B cell (primary cell): Measurements from ENCODE around the gene STARD10. TPM values are rescaled to one million over a fixed set of nuclear protein-coding genes. Genes with fewer than 3 reads are reported as not detected.

Experiments
- ATAC-seq: fragments of 200-7000 bp; cut with Tn5 transposase; one replicate; pipeline ENCODE4 v1.10.0; 2021; ENCODE audit warnings: low read depth, mild to moderate bottlenecking, moderate number of reproducible peaks, moderate library complexity
- CTCF ChIA-PET: fragments of 350-600 bp; sonication (Branson Sonifier 250); formaldehyde crosslinking; loops from one replicate; lab custom pipeline; 2021; ENCODE audit warnings: antibody characterized with exemption, inconsistent platforms; lab: Charles Lee
- POLR2A ChIA-PET: fragments of 350-600 bp; sonication (Branson Sonifier 250); formaldehyde crosslinking; loops from one replicate; lab custom pipeline; 2021; ENCODE audit warnings: antibody characterized with exemption; lab: Charles Lee
- DNase-seq: peaks from one replicate; pipeline ENCODE4 v3.0.0; 2013
- H2AFZ ChIP-seq: 2 replicates; pipeline ENCODE4 v1.6.1; 2012; ENCODE audit warnings: mild to moderate bottlenecking, low read depth, low read length; ENCODE audit not compliant: insufficient read depth, poor library complexity, severe bottlenecking
- H3K27ac ChIP-seq, 2 donors: 1 replicate in 1 of 2; 2 replicates in 1 of 2; pipeline ENCODE4 v1.5.1; 2012 to 2013; ENCODE audit warnings: low read length in 2 of 2, mild to moderate bottlenecking in 2 of 2, moderate library complexity in 1 of 2
- H3K27me3 ChIP-seq, 4 experiments: fragments of 200-600 bp in 1 of 4; sonication (generic) in 1 of 4; replicated peaks in 1 of 4; 1 replicate in 2 of 4; 2 replicates in 2 of 4; pipeline versions ENCODE4 v1.6.1 to v1.7.0; 2013 to 2016; ENCODE audit warnings: low read length in 3 of 4, mild to moderate bottlenecking in 2 of 4, mixed read lengths in 1 of 4, moderate library complexity in 1 of 4; ENCODE audit not compliant: insufficient read depth in 4 of 4, control insufficient read depth in 3 of 4; ENCODE audit errors: control extremely low read depth in 1 of 4
- H3K36me3 ChIP-seq, 2 experiments: replicated peaks in 1 of 2; 1 replicate in 1 of 2; 2 replicates in 1 of 2; pipeline versions ENCODE4 v1.6.1 to v1.7.1; 2013; ENCODE audit warnings: low read length in 1 of 2; ENCODE audit not compliant: insufficient read depth in 2 of 2, control insufficient read depth in 1 of 2; ENCODE audit errors: control extremely low read depth in 1 of 2, extremely low read depth in 1 of 2
- H3K4me1 ChIP-seq, 2 donors: fragments of 200-600 bp in 1 of 2; sonication (generic) in 1 of 2; 1 replicate in 1 of 2; 2 replicates in 1 of 2; pipeline versions ENCODE4 v1.5.1 to v1.6.1; 2013 to 2017; ENCODE audit warnings: low read length in 2 of 2; ENCODE audit not compliant: control insufficient read depth in 2 of 2, insufficient read depth in 2 of 2
- H3K4me2 ChIP-seq: replicated peaks from 2 replicates; pipeline ENCODE3; 2012; ENCODE audit warnings: mild to moderate bottlenecking, low read depth, low read length; ENCODE audit not compliant: poor library complexity, severe bottlenecking
- H3K4me3 ChIP-seq, 5 experiments: fragments of 200-600 bp in 1 of 5; sonication (generic) in 1 of 5; 1 replicate in 3 of 5; 2 replicates in 2 of 5; pipeline versions ENCODE4 v1.5.1 to v1.7.0; 2011 to 2016; ENCODE audit warnings: low read length in 4 of 5, mild to moderate bottlenecking in 4 of 5, low read depth in 2 of 5, control low read depth in 1 of 5, moderate library complexity in 1 of 5; ENCODE audit not compliant: insufficient read depth in 1 of 5; ENCODE audit errors: control extremely low read depth in 1 of 5, extremely low read depth in 1 of 5
- H3K79me2 ChIP-seq: fragments of 200-600 bp; sonication (generic); one replicate; pipeline ENCODE4 v1.6.0; 2016; ENCODE audit warnings: low read length; ENCODE audit not compliant: control insufficient read depth, insufficient read depth
- H3K9ac ChIP-seq: fragments of 200-600 bp; sonication (generic); 2 replicates; pipeline ENCODE4 v1.6.1; 2017; ENCODE audit warnings: mild to moderate bottlenecking, low read length, moderate library complexity
- H3K9me3 ChIP-seq, 3 donors: one replicate each; pipeline versions ENCODE4 v1.6.1 to v1.7.1; 2013; ENCODE audit warnings: low read length in 2 of 3; ENCODE audit not compliant: control insufficient read depth in 2 of 3, insufficient read depth in 1 of 3; ENCODE audit errors: control extremely low read depth in 1 of 3
- H4K20me1 ChIP-seq: 2 replicates; pipeline ENCODE4 v1.6.0; 2012; ENCODE audit warnings: mild to moderate bottlenecking, low read length; ENCODE audit not compliant: insufficient read depth, control insufficient read depth, poor library complexity, severe bottlenecking
- H3K27ac Mint-ChIP-seq: one replicate; pipeline ENCODE4 v1.8.0; 2021; ENCODE audit warnings: mixed read lengths
- H3K27me3 Mint-ChIP-seq: one replicate; pipeline ENCODE4 v1.8.0; 2021; ENCODE audit warnings: mixed read lengths
- H3K4me1 Mint-ChIP-seq: one replicate; pipeline ENCODE4 v1.8.0; 2021; ENCODE audit warnings: mixed read lengths
- H3K4me3 Mint-ChIP-seq: one replicate; pipeline ENCODE4 v1.8.0; 2021; ENCODE audit warnings: mixed read lengths
- H3K9me3 Mint-ChIP-seq: one replicate; pipeline ENCODE4 v1.8.0; 2022; ENCODE audit warnings: mixed read lengths; ENCODE audit not compliant: insufficient read depth
- EZH2 ChIP-seq: IDR thresholded peaks from 2 replicates; pipeline ENCODE4 v1.6.1; 2012; ENCODE audit warnings: borderline replicate concordance, low read depth, mild to moderate bottlenecking, moderate library complexity, low read length; ENCODE audit not compliant: insufficient read depth, poor library complexity, severe bottlenecking
- WGBS: methylation state at CpG from one replicate; pipeline ENCODE4 v1.1.5; 2013; ENCODE audit warnings: missing lambda C conversion rate; ENCODE audit not compliant: insufficient coverage; 5-methylcytosine and 5-hydroxymethylcytosine counted together
- intact Hi-C: fragments of 100-400 bp; cut with micrococcal nuclease; formaldehyde crosslinking; loops from one replicate; pipeline ENCODE4 v1.10.0; 2022
- polyA plus RNA-seq: library from polyadenylated mRNA; depleted of rRNA; stranded (reverse); fragments of >200 nt; gene quantifications from 2 replicates; pipeline ENCODE4 v1.2.3, GENCODE V29; 2012
- total RNA-seq, 2 donors: library from RNA; stranded (reverse); fragments of 120-200 nt in 1 of 2; gene quantifications; 1 replicate in 1 of 2; 2 replicates in 1 of 2; pipeline versions ENCODE4 v1.2.3 to v1.2.4, GENCODE V29; 2013 to 2022
- TF ChIP-seq, protein P1 (sequence below): fragments of 200-600 bp; IDR thresholded peaks from one replicate; pipeline ENCODE4 v1.8.0; 2022; ENCODE audit warnings: antibody characterized with exemption, mild to moderate bottlenecking

Gene STARD10
- total and polyA plus RNA-seq, 2 donors (not counting 1 experiment from before 2014, with no cell fraction given): 37.5 to 39.2 TPM

DNA sequence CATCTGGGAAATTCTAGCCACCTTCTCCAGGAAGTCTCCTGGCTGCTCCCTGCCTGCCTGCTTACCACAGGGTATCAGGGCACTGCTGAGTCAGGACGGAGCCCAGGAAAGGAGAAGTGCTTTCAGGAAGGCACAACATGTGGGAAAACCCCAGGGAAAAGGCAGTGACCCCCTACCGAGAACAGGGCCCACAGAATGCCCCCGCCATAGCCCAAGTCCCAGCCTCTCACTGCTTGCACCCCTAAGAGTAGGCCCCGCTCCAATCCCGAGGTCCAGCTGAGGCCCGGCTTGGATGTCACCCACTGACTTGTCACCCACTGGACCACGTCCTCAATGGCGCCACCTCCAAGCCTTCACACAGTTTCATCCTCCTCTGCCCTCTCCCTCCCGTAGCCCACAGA is 75.7 kb downstream of the STARD10 start:
- POLR2A ChIA-PET: interaction anchor here (0.6 kb wide), 1 partner anchor 22 kb away, joined by 3 read pairs; no protein-coding TSS in a partner anchor

DNA sequence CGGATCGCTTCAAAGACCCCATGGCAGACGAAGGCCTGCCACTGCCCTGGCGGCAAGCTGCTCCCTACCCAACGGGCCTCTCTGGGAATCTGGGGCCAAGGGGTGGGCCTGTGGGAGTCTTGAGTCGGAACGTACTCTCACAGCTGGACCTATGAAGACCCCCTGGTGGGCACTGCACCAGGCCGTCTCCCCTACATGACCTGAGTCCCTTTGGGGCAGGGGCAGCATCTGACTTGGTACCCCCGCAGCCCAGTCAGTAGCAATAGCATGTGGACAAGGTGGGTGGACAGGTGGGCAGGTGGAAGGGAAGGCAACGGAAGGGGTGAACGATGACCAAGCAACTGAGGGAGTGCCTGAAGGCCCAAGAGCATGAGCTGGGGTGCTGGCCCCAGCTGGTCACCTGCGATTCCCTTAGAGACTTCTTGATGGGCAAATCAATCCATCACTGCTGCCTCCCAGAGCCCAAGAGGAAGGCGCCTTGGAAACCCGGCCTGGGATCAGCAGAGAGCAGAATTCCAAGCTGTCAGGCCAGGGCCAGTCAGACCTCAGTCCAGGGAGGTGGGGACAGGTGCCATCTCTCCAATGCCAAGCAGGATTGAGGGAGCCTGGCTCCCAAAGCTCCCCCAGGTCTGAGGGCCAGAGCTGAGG is 76.9 kb downstream of the STARD10 start:
- no peak overlapping the region for H3K9ac ChIP-seq
- H3K4me1 Mint-ChIP-seq: peaks cover 54% of the 10 kb centered on the region
- no peak overlapping the region for H3K27ac Mint-ChIP-seq
- TF ChIP-seq EZH2: no peak
- TF ChIP-seq, protein P1, sequence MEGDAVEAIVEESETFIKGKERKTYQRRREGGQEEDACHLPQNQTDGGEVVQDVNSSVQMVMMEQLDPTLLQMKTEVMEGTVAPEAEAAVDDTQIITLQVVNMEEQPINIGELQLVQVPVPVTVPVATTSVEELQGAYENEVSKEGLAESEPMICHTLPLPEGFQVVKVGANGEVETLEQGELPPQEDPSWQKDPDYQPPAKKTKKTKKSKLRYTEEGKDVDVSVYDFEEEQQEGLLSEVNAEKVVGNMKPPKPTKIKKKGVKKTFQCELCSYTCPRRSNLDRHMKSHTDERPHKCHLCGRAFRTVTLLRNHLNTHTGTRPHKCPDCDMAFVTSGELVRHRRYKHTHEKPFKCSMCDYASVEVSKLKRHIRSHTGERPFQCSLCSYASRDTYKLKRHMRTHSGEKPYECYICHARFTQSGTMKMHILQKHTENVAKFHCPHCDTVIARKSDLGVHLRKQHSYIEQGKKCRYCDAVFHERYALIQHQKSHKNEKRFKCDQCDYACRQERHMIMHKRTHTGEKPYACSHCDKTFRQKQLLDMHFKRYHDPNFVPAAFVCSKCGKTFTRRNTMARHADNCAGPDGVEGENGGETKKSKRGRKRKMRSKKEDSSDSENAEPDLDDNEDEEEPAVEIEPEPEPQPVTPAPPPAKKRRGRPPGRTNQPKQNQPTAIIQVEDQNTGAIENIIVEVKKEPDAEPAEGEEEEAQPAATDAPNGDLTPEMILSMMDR: no peak
- no peaks in the 10 kb centered on the region for H3K9me3 Mint-ChIP-seq
- H2AFZ ChIP-seq: no peak overlapping the region
- peaks cover 99% of the 10 kb centered on the region for H4K20me1 ChIP-seq
- H3K9me3 ChIP-seq: no peaks in the 10 kb centered on the region
- POLR2A ChIA-PET: interaction anchor here (0.6 kb wide), 1 partner anchor 731 kb away, joined by 5 read pairs; no protein-coding TSS in a partner anchor
- ATAC-seq (no peak), DNase-seq (no peak)
- no peak overlapping the region for H3K4me2 ChIP-seq
- H3K27me3 Mint-ChIP-seq: no peaks in the 10 kb centered on the region
- no peak overlapping the region for H3K4me3 Mint-ChIP-seq
- peaks cover 100% of the 10 kb centered on the region for H3K79me2 ChIP-seq
- H3K4me1 ChIP-seq: peaks cover 35 to 43% of the 10 kb centered on the region in 2 donors
- CTCF ChIA-PET: interaction anchor here (0.5 to 2.2 kb wide), 4 partner anchors 8 to 79 kb away, joined by 3 to 16 read pairs (median 3); no protein-coding TSS in a partner anchor
- H3K4me3 ChIP-seq: no peak overlapping the region
- H3K36me3 ChIP-seq: peaks cover 0 to 75% of the 10 kb centered on the region in 2 experiments
- intact Hi-C loops: no loop called here
- H3K27me3 ChIP-seq: no peaks in the 10 kb centered on the region
- 97% methylated on average over 14 of the region's 14 CpGs for WGBS
- no peak overlapping the region for H3K27ac ChIP-seq

More for the DNA sequence above, 75.7 kb downstream of the STARD10 start:
- Histone ChIP-seq H3K79me2 (peaks cover 100% of the 10 kb centered on the region), H3K9ac (no peak overlapping the region), H3K9me3 (no peaks in the 10 kb centered on the region), H3K4me2 (peak overlapping the region; percentile 16), H3K27ac (no peak overlapping the region), H3K27me3 (no peaks in the 10 kb centered on the region), H4K20me1 (peaks cover 98% of the 10 kb centered on the region), H2AFZ (no peak overlapping the region), H3K4me1 (peaks cover 42 to 54% of the 10 kb centered on the region in 2 donors), H3K4me3 (no peak overlapping the region), H3K36me3 (peaks cover 0 to 66% of the 10 kb centered on the region in 2 experiments)
- Mint-ChIP-seq H3K9me3 (no peaks in the 10 kb centered on the region), H3K4me3 (no peak overlapping the region), H3K27me3 (no peaks in the 10 kb centered on the region), H3K27ac (peak overlapping the region; percentile 73), H3K4me1 (peaks cover 65% of the 10 kb centered on the region)
- TF ChIP-seq EZH2: no peak
- TF ChIP-seq, protein P1: no peak
- intact Hi-C loops: no loop called here
- CTCF ChIA-PET: interaction anchor here (0.9 to 23.8 kb wide), 3 partner anchors 17 to 72 kb away, joined by 3 to 390 read pairs (median 3); partner anchors contain the start of gene STARD10
- no peak for DNase-seq
- WGBS: 82% methylated on average over 9 of the region's 9 CpGs
- no peak for ATAC-seq
